ENCODE results near the gene SCYL2.

DNA sequence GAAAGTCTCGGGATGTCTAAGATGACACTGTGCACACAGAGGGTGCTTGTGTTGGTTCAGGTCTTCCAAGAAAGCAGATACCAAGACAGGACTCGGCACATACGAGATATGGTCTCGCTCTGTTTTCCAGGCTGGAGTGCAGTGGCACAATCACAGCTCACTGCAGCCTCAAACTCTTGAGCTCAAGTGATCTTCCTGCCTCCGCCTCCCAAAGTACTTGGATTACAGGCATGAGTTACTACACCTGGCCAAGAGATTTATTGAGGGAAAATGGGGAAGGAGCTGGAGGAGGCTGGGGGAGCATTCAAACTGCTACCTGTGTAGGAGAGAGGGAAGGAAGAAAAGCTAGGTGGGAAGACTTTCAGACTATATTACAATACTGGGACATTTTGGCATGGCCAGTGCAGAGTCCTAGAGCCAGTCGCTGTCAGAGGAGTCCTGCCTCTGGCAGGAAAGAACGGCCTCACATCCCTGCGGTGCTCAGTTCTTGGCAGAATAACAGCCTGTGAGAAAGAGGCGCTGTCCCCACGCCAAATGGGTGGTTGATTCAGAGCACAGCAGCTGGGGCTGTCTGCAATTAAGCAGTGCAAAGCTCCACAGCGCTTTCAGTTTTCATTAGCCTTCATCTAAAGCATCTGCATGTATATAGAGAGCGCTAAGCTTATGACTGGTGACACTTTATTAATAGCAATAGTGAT lies 108.2 kb downstream of the SCYL2 start:
- no peak for TF ChIP-seq EZH2 (IDR thresholded peaks at IDR 0.05; ENCODE audit: insufficient read depth, low read length)
- TF ChIP-seq, protein P1, sequence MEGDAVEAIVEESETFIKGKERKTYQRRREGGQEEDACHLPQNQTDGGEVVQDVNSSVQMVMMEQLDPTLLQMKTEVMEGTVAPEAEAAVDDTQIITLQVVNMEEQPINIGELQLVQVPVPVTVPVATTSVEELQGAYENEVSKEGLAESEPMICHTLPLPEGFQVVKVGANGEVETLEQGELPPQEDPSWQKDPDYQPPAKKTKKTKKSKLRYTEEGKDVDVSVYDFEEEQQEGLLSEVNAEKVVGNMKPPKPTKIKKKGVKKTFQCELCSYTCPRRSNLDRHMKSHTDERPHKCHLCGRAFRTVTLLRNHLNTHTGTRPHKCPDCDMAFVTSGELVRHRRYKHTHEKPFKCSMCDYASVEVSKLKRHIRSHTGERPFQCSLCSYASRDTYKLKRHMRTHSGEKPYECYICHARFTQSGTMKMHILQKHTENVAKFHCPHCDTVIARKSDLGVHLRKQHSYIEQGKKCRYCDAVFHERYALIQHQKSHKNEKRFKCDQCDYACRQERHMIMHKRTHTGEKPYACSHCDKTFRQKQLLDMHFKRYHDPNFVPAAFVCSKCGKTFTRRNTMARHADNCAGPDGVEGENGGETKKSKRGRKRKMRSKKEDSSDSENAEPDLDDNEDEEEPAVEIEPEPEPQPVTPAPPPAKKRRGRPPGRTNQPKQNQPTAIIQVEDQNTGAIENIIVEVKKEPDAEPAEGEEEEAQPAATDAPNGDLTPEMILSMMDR (IDR thresholded peaks at IDR 0.05; ENCODE audit: insufficient read depth, low read depth, low read length) = no peak

All from astrocyte (in vitro differentiated cells and primary cell).